HEK293T (cell line): ENCODE data around the gene LNPEP.

Source experiments
- ARNT ChIP-seq: fragments of 450-650 bp; IDR thresholded peaks from 2 replicates; pipeline ENCODE4 v1.6.1; 2017; ENCODE audit warnings: mild to moderate bottlenecking
- BHLHE40 ChIP-seq: fragments of 450-650 bp; IDR thresholded peaks from 2 replicates; pipeline ENCODE4 v1.6.1; 2016; ENCODE audit warnings: mild to moderate bottlenecking, moderate library complexity, borderline replicate concordance
- FOXK2 ChIP-seq: fragments of 450-650 bp; IDR thresholded peaks from 2 replicates; pipeline ENCODE4 v1.6.1; 2016; ENCODE audit warnings: mild to moderate bottlenecking
- SUZ12 ChIP-seq: fragments of 450-650 bp; IDR thresholded peaks from 2 replicates; pipeline ENCODE4 v1.6.1; 2016; ENCODE audit warnings: mild to moderate bottlenecking
- TF ChIP-seq, protein P1 (sequence below): fragments of 450-650 bp; IDR thresholded peaks from 2 replicates; pipeline ENCODE4 v1.6.1; 2016

DNA sequence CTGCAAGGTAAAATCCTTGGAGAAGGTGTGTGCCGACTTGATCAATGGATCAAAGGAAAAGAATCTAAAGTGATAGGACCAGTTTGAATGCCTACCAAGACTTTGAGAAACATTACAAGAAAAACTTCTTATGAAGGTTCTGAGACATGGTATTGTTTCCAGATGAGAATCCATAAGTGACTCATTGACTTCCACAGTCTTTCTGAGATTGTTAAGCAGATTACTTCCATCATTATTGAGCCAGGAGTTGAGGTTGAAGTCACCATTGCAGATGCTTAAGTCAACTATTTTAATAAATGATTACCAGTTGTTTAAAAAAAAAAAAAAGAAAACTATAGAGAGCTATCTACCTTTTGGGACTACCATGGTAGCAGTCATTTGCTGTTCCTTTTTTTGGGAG lies 7.0 kb downstream of the LNPEP start:
- TF ChIP-seq BHLHE40 = no peak
- no peak for TF ChIP-seq ARNT
- TF ChIP-seq, protein P1, sequence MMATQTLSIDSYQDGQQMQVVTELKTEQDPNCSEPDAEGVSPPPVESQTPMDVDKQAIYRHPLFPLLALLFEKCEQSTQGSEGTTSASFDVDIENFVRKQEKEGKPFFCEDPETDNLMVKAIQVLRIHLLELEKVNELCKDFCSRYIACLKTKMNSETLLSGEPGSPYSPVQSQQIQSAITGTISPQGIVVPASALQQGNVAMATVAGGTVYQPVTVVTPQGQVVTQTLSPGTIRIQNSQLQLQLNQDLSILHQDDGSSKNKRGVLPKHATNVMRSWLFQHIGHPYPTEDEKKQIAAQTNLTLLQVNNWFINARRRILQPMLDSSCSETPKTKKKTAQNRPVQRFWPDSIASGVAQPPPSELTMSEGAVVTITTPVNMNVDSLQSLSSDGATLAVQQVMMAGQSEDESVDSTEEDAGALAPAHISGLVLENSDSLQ = no peak
- TF ChIP-seq SUZ12 = no peak
- TF ChIP-seq FOXK2 = no peak
